Activated gamma-delta T cell treated with anti-CD3 and anti-CD28 coated beads, Interleukin-2, amount 50 U/mL, for 16 hours (primary cell): Measurements from ENCODE around the gene PSMC3IP.
"Not testable (repeated sequence)": the region's sequence is repeated elsewhere in the genome, so short reads cannot be mapped to it uniquely, and the experiment has no call there.

Experiments used
- DNase-seq: peaks from one replicate; pipeline ENCODE4 v3.0.0-alpha.2; 2020; ENCODE audit warnings: low read depth

PSMC3IP gene

GRCh38 chr17:42577532-42578281 lies at the start of gene PSMC3IP:
Gene PSMC3IP (minus strand): TSS chr17:42577729. CDS start chr17:42577686, 43 bp downstream.
- peak; percentile 87 for DNase-seq

- DNase-seq, result no peak
Observed at GRCh38 chr17:42623732-42624596, 46.4 kb upstream of the PSMC3IP start.

GRCh38 chr17:42623271-42623670 lies 45.7 kb upstream of the PSMC3IP start:
- DNase-seq, result no peak

- DNase-seq, result not testable (repeated sequence)
Observed at GRCh38 chr17:42621987-42622386, 44.5 kb upstream of the PSMC3IP start.

- no peak for DNase-seq
Observed at GRCh38 chr17:42618442-42619150, 41.1 kb upstream of the PSMC3IP start.

- no peak for DNase-seq
Observed at GRCh38 chr17:42617956-42618431, 40.5 kb upstream of the PSMC3IP start.

- no peak for DNase-seq
Observed at GRCh38 chr17:42613699-42614295, 36.3 kb upstream of the PSMC3IP start.

- DNase-seq, result no peak
Observed at GRCh38 chr17:42612013-42612412, 34.5 kb upstream of the PSMC3IP start.

- peak; percentile 4 for DNase-seq
Observed at GRCh38 chr17:42609814-42610801, 32.6 kb upstream of the PSMC3IP start.

GRCh38 chr17:42609182-42609813 lies 31.8 kb upstream of the PSMC3IP start, which contains the start of the genes RETREG3 and TUBG1:
Gene RETREG3 (minus strand): TSS chr17:42609374. CDS start chr17:42609324, 50 bp downstream.
Gene TUBG1 (plus strand): TSS chr17:42609683. CDS start chr17:42609738, 55 bp downstream.
- peak; percentile 98 for DNase-seq

GRCh38 chr17:42608305-42609181 lies 31.0 kb upstream of the PSMC3IP start:
- DNase-seq, result no peak

GRCh38 chr17:42607769-42608168 lies 30.2 kb upstream of the PSMC3IP start:
- no peak for DNase-seq

GRCh38 chr17:42603318-42603717 lies 25.8 kb upstream of the PSMC3IP start:
- DNase-seq, result no peak

- no peak for DNase-seq
Observed at GRCh38 chr17:42598905-42599304, 21.4 kb upstream of the PSMC3IP start.

- no peak for DNase-seq
Observed at GRCh38 chr17:42596386-42596785, 18.9 kb upstream of the PSMC3IP start.

- DNase-seq, result no peak
Observed at GRCh38 chr17:42591411-42591810, 13.9 kb upstream of the PSMC3IP start.

- no peak for DNase-seq
Observed at GRCh38 chr17:42590886-42591285, 13.4 kb upstream of the PSMC3IP start.

GRCh38 chr17:42586514-42587230 lies 9.1 kb upstream of the PSMC3IP start:
- no peak for DNase-seq
